Spinal cord (tissue), 10 donors: ENCODE results near the gene ATOH8. TPM values are rescaled to one million over a fixed set of nuclear protein-coding genes. Genes with fewer than 3 reads are reported as not detected.

Experiments
- DNase-seq, 6 donors: peaks; one replicate each; pipeline versions ENCODE4 v3.0.0 to v3.0.0-alpha.2; 2013 to 2015; ENCODE audit warnings: low spot score in 6 of 6, low read depth in 4 of 6
- H3K27ac ChIP-seq: one replicate; pipeline ENCODE4 v1.5.1; 2013; ENCODE audit warnings: low read depth, low read length, control low read depth
- H3K27me3 ChIP-seq: one replicate; pipeline ENCODE4 v1.6.1; 2013; ENCODE audit warnings: low read length; ENCODE audit not compliant: control insufficient read depth, insufficient read depth
- H3K36me3 ChIP-seq: one replicate; pipeline ENCODE4 v1.6.1; 2013; ENCODE audit warnings: low read length; ENCODE audit not compliant: control insufficient read depth, insufficient read depth
- H3K4me1 ChIP-seq: one replicate; pipeline ENCODE4 v1.6.1; 2013; ENCODE audit warnings: low read length; ENCODE audit not compliant: control insufficient read depth, insufficient read depth
- H3K4me3 ChIP-seq: one replicate; pipeline ENCODE4 v1.5.1; 2013; ENCODE audit warnings: low read depth, low read length, control low read depth
- H3K9me3 ChIP-seq: one replicate; pipeline ENCODE4 v1.6.1; 2013; ENCODE audit warnings: low read length; ENCODE audit not compliant: control insufficient read depth, insufficient read depth
- WGBS: methylation state at CpG from one replicate; pipeline ENCODE4 v1.1.5; 2013; ENCODE audit warnings: missing lambda C conversion rate; ENCODE audit not compliant: insufficient coverage; 5-methylcytosine and 5-hydroxymethylcytosine counted together
- long read RNA-seq, 4 donors: transcript quantifications; one replicate each; lab custom pipeline, GENCODE V29; 2026
- polyA plus RNA-seq, 2 donors: library from polyadenylated mRNA; unstranded; fragments of 120-200 nt; gene quantifications; one replicate each; pipeline ENCODE4 v1.2.1, GENCODE V29; 2013; ENCODE audit not compliant: insufficient read length in 2 of 2
- total RNA-seq, 2 donors: library from RNA; depleted of rRNA in 1 of 2; stranded (reverse); fragments of 120-200 nt in 1 of 2; fragments of >200 nt in 1 of 2; gene quantifications; one replicate each; pipeline versions ENCODE4 v1.2.3 to v1.2.4, GENCODE V29; 2013 to 2014
- donor health status: healthy.

Gene ATOH8
- total RNA-seq (10 to 100 TPM in 1 of 2 donors, 1 to 10 TPM in 1; 5.8 to 25.8 TPM), polyA plus RNA-seq (10 to 100 TPM; 13.5 to 16.8 TPM)
- long read RNA-seq, donor 1, partial matches to known transcripts: 0 of 4 reads
- long read RNA-seq, donor 1, other reads (novel, unspliced or antisense): 0 of 4 reads
- long read RNA-seq, donor 2, partial matches to known transcripts: 0 of 1 reads
- long read RNA-seq, donor 2, other reads (novel, unspliced or antisense): 0 of 1 reads
- long read RNA-seq, donor 3, partial matches to known transcripts: 0 of 1 reads
- long read RNA-seq, donor 3, other reads (novel, unspliced or antisense): 0 of 1 reads
- long read RNA-seq, donor 4, transcript ATOH8-201 (3 exons, 2,438 nt): major isoform, 12 of 12 reads
- long read RNA-seq, donor 4, partial matches to known transcripts: 0 of 12 reads
- long read RNA-seq, donor 4, other reads (novel, unspliced or antisense): 0 of 12 reads

- Histone ChIP-seq H3K9me3 (no peaks in the 10 kb centered on the region), H3K4me1 (peaks cover 78% of the 10 kb centered on the region), H3K27ac (peak within 1 kb of the TSS; percentile 47), H3K27me3 (peaks cover 10% of the 10 kb centered on the region), H3K36me3 (peaks cover 6% of the 10 kb centered on the region), H3K4me3 (peak within 1 kb of the TSS; percentile 75)
- WGBS: under 1% methylated on average over 80 of the region's 81 CpGs
- DNase-seq: peak in 2 of 6 donors; percentile 84 to 90
Measured at GRCh38 chr2:85753525-85754312, at the start of gene ATOH8. ATOH8 (plus strand) TSS chr2:85753991; CDS start chr2:85754190, 199 bp downstream.

- no peak overlapping the region for H3K4me3 ChIP-seq
- WGBS: no CpG with 5 or more reads among the region's 3 CpGs
- no peak overlapping the region for H3K27ac ChIP-seq
- H3K36me3 ChIP-seq: no peaks in the 10 kb centered on the region
- peaks cover 3% of the 10 kb centered on the region for H3K4me1 ChIP-seq
- no peaks in the 10 kb centered on the region for H3K27me3 ChIP-seq
- DNase-seq: no peak
- H3K9me3 ChIP-seq: no peaks in the 10 kb centered on the region
Measured at GRCh38 chr2:85704038-85704437, 49.8 kb upstream of the ATOH8 start.

- H3K27me3 ChIP-seq: no peaks in the 10 kb centered on the region
- 82% methylated on average over 7 of the region's 8 CpGs for WGBS
Measured at GRCh38 chr2:85704800-85705679, 48.8 kb upstream of the ATOH8 start.

GRCh38 chr2:85705680-85706039 is 48.1 kb upstream of the ATOH8 start:
- Histone ChIP-seq H3K4me3 (no peak overlapping the region), H3K27ac (no peak overlapping the region), H3K4me1 (peaks cover 11% of the 10 kb centered on the region), H3K27me3 (no peaks in the 10 kb centered on the region), H3K9me3 (no peaks in the 10 kb centered on the region), H3K36me3 (no peaks in the 10 kb centered on the region)
- DNase-seq: no peak
- 80% methylated on average over 2 of the region's 2 CpGs for WGBS

More at GRCh38 chr2:85704800-85705679, 48.8 kb upstream of the ATOH8 start:
- DNase-seq: no peak
- H3K4me3 ChIP-seq: no peak overlapping the region
- H3K36me3 ChIP-seq: no peaks in the 10 kb centered on the region
- H3K27ac ChIP-seq: peak overlapping the region; percentile 61
- H3K4me1 ChIP-seq: peaks cover 6% of the 10 kb centered on the region
- no peaks in the 10 kb centered on the region for H3K9me3 ChIP-seq

- DNase-seq: no peak
- H3K9me3 ChIP-seq: no peaks in the 10 kb centered on the region
Measured at GRCh38 chr2:85706063-85706462, 47.7 kb upstream of the ATOH8 start.

GRCh38 chr2:85706599-85707296 is 47.0 kb upstream of the ATOH8 start:
- DNase-seq: no peak
- Histone ChIP-seq H3K27ac (peak overlapping the region; percentile 29), H3K27me3 (no peaks in the 10 kb centered on the region), H3K4me1 (peaks cover 22% of the 10 kb centered on the region), H3K36me3 (no peaks in the 10 kb centered on the region), H3K4me3 (no peak overlapping the region), H3K9me3 (no peaks in the 10 kb centered on the region)
- WGBS: 89% methylated on average over 6 of the region's 10 CpGs

More at GRCh38 chr2:85706063-85706462, 47.7 kb upstream of the ATOH8 start:
- Histone ChIP-seq H3K27ac (peak overlapping the region; percentile 15), H3K4me1 (peaks cover 15% of the 10 kb centered on the region), H3K27me3 (no peaks in the 10 kb centered on the region), H3K36me3 (no peaks in the 10 kb centered on the region), H3K4me3 (no peak overlapping the region)
- 92% methylated on average over 4 of the region's 6 CpGs for WGBS

GRCh38 chr2:85707304-85707703 is 46.5 kb upstream of the ATOH8 start:
- peaks cover 23% of the 10 kb centered on the region for H3K4me1 ChIP-seq
- H3K36me3 ChIP-seq: no peaks in the 10 kb centered on the region
- peak; percentile 50 to 94 (median 74) for DNase-seq
- no peaks in the 10 kb centered on the region for H3K27me3 ChIP-seq
- no peaks in the 10 kb centered on the region for H3K9me3 ChIP-seq
- WGBS: no CpG with 5 or more reads among the region's 10 CpGs
- no peak overlapping the region for H3K27ac ChIP-seq
- no peak overlapping the region for H3K4me3 ChIP-seq

GRCh38 chr2:85708641-85709040 is 45.1 kb upstream of the ATOH8 start:
- H3K36me3 ChIP-seq: no peaks in the 10 kb centered on the region
- H3K27me3 ChIP-seq: no peaks in the 10 kb centered on the region
- 100% methylated on average over 1 of the region's 1 CpG for WGBS
- H3K9me3 ChIP-seq: no peaks in the 10 kb centered on the region
- no peak overlapping the region for H3K27ac ChIP-seq
- H3K4me3 ChIP-seq: no peak overlapping the region
- peaks cover 31% of the 10 kb centered on the region for H3K4me1 ChIP-seq
- no peak for DNase-seq
